GM23338 (cell line): ENCODE data around the gene BRI3BP.

Source experiments
- CREB1 ChIP-seq: fragments of 250-450 bp; sonication (Bioruptor Pico); IDR thresholded peaks from 2 replicates; pipeline ENCODE4 v1.5.0; 2020; ENCODE audit warnings: low read depth, mild to moderate bottlenecking, moderate library complexity
- EZH2phosphoT487 ChIP-seq: fragments of 200-600 bp; sonication (generic); IDR thresholded peaks from one replicate; pipeline ENCODE4 v1.8.1; 2018; ENCODE audit warnings: antibody characterized with exemption; ENCODE audit not compliant: unreplicated experiment
- POLR2AphosphoS5 ChIP-seq: IDR thresholded peaks from 2 replicates; pipeline ENCODE4 v1.6.1; 2016; ENCODE audit warnings: antibody characterized with exemption, low read depth
- TF ChIP-seq, protein P1 (sequence below), 2 experiments: fragments of 200-600 bp in 1 of 2; sonication (generic) in 1 of 2; conservative IDR thresholded peaks; 2 replicates each; pipeline versions ENCODE4 v1.5.1 to v1.6.1; 2016 to 2017; ENCODE audit warnings: antibody characterized with exemption in 2 of 2, low read depth in 2 of 2, mild to moderate bottlenecking in 2 of 2, moderate library complexity in 1 of 2

DNA sequence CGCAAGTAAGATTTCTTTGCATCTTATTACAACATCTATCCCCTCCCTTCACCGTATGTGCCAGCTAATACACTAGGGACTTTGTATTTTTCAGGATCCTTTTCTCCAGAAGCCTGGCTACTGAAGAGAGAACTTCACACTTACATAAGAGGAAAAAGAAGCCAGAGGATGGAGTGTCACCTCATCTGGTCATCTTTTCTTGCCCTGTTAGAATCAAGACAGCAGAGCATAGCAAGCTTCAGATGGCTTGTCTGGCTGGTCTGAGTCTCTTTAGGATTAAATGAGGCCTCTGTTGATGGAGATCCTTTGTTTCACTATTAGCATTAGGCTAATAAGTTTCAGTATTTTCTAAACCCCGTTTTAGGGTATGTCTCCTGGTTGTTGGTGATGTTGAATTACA, 57.4 kb downstream of the BRI3BP start:
- TF ChIP-seq, protein P1, sequence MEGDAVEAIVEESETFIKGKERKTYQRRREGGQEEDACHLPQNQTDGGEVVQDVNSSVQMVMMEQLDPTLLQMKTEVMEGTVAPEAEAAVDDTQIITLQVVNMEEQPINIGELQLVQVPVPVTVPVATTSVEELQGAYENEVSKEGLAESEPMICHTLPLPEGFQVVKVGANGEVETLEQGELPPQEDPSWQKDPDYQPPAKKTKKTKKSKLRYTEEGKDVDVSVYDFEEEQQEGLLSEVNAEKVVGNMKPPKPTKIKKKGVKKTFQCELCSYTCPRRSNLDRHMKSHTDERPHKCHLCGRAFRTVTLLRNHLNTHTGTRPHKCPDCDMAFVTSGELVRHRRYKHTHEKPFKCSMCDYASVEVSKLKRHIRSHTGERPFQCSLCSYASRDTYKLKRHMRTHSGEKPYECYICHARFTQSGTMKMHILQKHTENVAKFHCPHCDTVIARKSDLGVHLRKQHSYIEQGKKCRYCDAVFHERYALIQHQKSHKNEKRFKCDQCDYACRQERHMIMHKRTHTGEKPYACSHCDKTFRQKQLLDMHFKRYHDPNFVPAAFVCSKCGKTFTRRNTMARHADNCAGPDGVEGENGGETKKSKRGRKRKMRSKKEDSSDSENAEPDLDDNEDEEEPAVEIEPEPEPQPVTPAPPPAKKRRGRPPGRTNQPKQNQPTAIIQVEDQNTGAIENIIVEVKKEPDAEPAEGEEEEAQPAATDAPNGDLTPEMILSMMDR (conservative IDR thresholded peaks at IDR 0.05; ENCODE audit: low read depth in 2 of 2), result no peak
- TF ChIP-seq POLR2AphosphoS5 (no peak), EZH2phosphoT487 (no peak), CREB1 (no peak)
